ENCODE measurements around the gene MALSU1.

MALSU1 gene

GRCh38 chr7:23335136-23335535 is 36.0 kb downstream of the MALSU1 start:
- Histone ChIP-seq H3K36me3 (ENCODE audit: control insufficient read depth in 2 of 2, insufficient read depth in 2 of 2, low read length in 2 of 2) (no peaks in the 10 kb centered on the region), H3K4me3 (ENCODE audit: low read length in 2 of 2) (no peak overlapping the region), H3K9ac (ENCODE audit: low read length in 2 of 2) (no peak overlapping the region), H3K27ac (ENCODE audit: low read length) (no peak overlapping the region), H3K9me3 (ENCODE audit: control insufficient read depth in 2 of 2, low read length in 2 of 2) (no peaks in the 10 kb centered on the region), H3K27me3 (ENCODE audit: control insufficient read depth in 1 of 2, insufficient read depth in 2 of 2, low read length in 2 of 2) (no peaks in the 10 kb centered on the region), H3K4me1 (ENCODE audit: control insufficient read depth, insufficient read depth, low read length) (no peaks in the 10 kb centered on the region)

GRCh38 chr7:23335621-23336020 is 36.5 kb downstream of the MALSU1 start:
- Histone ChIP-seq H3K27ac (ENCODE audit: low read length) (no peak overlapping the region), H3K9me3 (ENCODE audit: control insufficient read depth in 2 of 2, low read length in 2 of 2) (no peaks in the 10 kb centered on the region), H3K36me3 (ENCODE audit: control insufficient read depth in 2 of 2, insufficient read depth in 2 of 2, low read length in 2 of 2) (no peaks in the 10 kb centered on the region), H3K27me3 (ENCODE audit: control insufficient read depth in 1 of 2, insufficient read depth in 2 of 2, low read length in 2 of 2) (no peaks in the 10 kb centered on the region), H3K9ac (ENCODE audit: low read length in 2 of 2) (no peak overlapping the region), H3K4me1 (ENCODE audit: control insufficient read depth, insufficient read depth, low read length) (no peaks in the 10 kb centered on the region), H3K4me3 (ENCODE audit: low read length in 2 of 2) (no peak overlapping the region)

- H3K36me3 ChIP-seq (ENCODE audit: control insufficient read depth in 2 of 2, insufficient read depth in 2 of 2, low read length in 2 of 2), result no peaks in the 10 kb centered on the region
- H3K9me3 ChIP-seq (ENCODE audit: control insufficient read depth in 2 of 2, low read length in 2 of 2), result no peaks in the 10 kb centered on the region
- no peak overlapping the region for H3K9ac ChIP-seq (ENCODE audit: low read length in 2 of 2)
- H3K27ac ChIP-seq (ENCODE audit: low read length), result no peak overlapping the region
- no peaks in the 10 kb centered on the region for H3K27me3 ChIP-seq (ENCODE audit: control insufficient read depth in 1 of 2, insufficient read depth in 2 of 2, low read length in 2 of 2)
- H3K4me3 ChIP-seq (ENCODE audit: low read length in 2 of 2), result no peak overlapping the region
- no peaks in the 10 kb centered on the region for H3K4me1 ChIP-seq (ENCODE audit: control insufficient read depth, insufficient read depth, low read length)
These were observed 36.9 kb downstream of the MALSU1 start for GRCh38 chr7:23336086-23336485.

- Histone ChIP-seq H3K9me3 (ENCODE audit: control insufficient read depth in 2 of 2, low read length in 2 of 2) (no peaks in the 10 kb centered on the region), H3K27ac (ENCODE audit: low read length) (no peak overlapping the region), H3K27me3 (ENCODE audit: control insufficient read depth in 1 of 2, insufficient read depth in 2 of 2, low read length in 2 of 2) (no peaks in the 10 kb centered on the region), H3K4me3 (ENCODE audit: low read length in 2 of 2) (no peak overlapping the region), H3K9ac (ENCODE audit: low read length in 2 of 2) (no peak overlapping the region), H3K36me3 (ENCODE audit: control insufficient read depth in 2 of 2, insufficient read depth in 2 of 2, low read length in 2 of 2) (no peaks in the 10 kb centered on the region), H3K4me1 (ENCODE audit: control insufficient read depth, insufficient read depth, low read length) (no peaks in the 10 kb centered on the region)
These were observed 37.7 kb downstream of the MALSU1 start for GRCh38 chr7:23336799-23337283.

- no peaks in the 10 kb centered on the region for H3K27me3 ChIP-seq (ENCODE audit: control insufficient read depth in 1 of 2, insufficient read depth in 2 of 2, low read length in 2 of 2)
- H3K4me3 ChIP-seq (ENCODE audit: low read length in 2 of 2), result no peak overlapping the region
- H3K27ac ChIP-seq (ENCODE audit: low read length), result no peak overlapping the region
- H3K9me3 ChIP-seq (ENCODE audit: control insufficient read depth in 2 of 2, low read length in 2 of 2), result no peaks in the 10 kb centered on the region
- no peaks in the 10 kb centered on the region for H3K4me1 ChIP-seq (ENCODE audit: control insufficient read depth, insufficient read depth, low read length)
- H3K36me3 ChIP-seq (ENCODE audit: control insufficient read depth in 2 of 2, insufficient read depth in 2 of 2, low read length in 2 of 2), result no peaks in the 10 kb centered on the region
- no peak overlapping the region for H3K9ac ChIP-seq (ENCODE audit: low read length in 2 of 2)
These were observed 38.2 kb downstream of the MALSU1 start for GRCh38 chr7:23337374-23337773.

DNA sequence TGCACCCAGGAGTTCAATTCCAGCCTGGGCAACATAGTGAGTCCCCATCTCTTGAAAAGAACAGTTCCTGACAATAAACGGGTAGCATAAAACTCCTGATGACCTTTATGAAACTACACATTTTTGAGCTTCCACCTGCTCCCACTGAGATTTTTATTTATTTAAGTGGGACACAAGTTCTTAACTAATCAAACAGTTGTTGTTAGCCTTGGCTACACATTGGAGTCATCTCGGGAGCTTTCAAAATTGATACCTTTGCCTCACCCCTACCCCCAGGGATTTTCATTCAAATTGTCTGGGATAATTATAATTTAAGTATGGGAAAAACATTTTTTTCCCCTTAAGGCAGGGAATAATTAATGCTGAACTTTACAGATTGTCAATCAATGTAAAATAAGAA is 39.3 kb downstream of the MALSU1 start:
- Histone ChIP-seq H3K27ac (ENCODE audit: low read length) (no peak overlapping the region), H3K27me3 (ENCODE audit: control insufficient read depth in 1 of 2, insufficient read depth in 2 of 2, low read length in 2 of 2) (no peaks in the 10 kb centered on the region), H3K4me1 (ENCODE audit: control insufficient read depth, insufficient read depth, low read length) (no peaks in the 10 kb centered on the region), H3K9ac (ENCODE audit: low read length in 2 of 2) (no peak overlapping the region), H3K36me3 (ENCODE audit: control insufficient read depth in 2 of 2, insufficient read depth in 2 of 2, low read length in 2 of 2) (no peaks in the 10 kb centered on the region), H3K4me3 (ENCODE audit: low read length in 2 of 2) (no peak overlapping the region), H3K9me3 (ENCODE audit: control insufficient read depth in 2 of 2, low read length in 2 of 2) (no peaks in the 10 kb centered on the region)

DNA sequence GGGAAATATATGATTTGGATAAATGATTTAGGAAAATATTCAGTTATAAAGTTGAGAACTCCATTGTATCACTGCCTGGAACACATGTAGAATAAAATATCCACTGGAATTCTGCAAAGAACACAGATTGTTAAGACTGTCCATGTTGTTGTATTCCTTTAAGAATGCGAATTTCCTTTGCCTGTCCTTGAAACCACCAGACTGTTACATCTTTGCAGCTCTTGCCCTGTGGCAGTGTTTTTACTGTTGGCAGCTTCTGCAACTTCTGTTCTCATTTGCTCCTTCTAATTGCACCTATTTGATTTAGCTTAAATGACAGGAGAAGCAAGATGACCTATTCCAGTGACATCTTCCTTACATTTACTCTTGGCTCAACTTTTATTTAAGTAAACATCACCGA is 39.7 kb downstream of the MALSU1 start:
- H3K27ac ChIP-seq (ENCODE audit: low read length), result no peak overlapping the region
- no peaks in the 10 kb centered on the region for H3K27me3 ChIP-seq (ENCODE audit: control insufficient read depth in 1 of 2, insufficient read depth in 2 of 2, low read length in 2 of 2)

DNA sequence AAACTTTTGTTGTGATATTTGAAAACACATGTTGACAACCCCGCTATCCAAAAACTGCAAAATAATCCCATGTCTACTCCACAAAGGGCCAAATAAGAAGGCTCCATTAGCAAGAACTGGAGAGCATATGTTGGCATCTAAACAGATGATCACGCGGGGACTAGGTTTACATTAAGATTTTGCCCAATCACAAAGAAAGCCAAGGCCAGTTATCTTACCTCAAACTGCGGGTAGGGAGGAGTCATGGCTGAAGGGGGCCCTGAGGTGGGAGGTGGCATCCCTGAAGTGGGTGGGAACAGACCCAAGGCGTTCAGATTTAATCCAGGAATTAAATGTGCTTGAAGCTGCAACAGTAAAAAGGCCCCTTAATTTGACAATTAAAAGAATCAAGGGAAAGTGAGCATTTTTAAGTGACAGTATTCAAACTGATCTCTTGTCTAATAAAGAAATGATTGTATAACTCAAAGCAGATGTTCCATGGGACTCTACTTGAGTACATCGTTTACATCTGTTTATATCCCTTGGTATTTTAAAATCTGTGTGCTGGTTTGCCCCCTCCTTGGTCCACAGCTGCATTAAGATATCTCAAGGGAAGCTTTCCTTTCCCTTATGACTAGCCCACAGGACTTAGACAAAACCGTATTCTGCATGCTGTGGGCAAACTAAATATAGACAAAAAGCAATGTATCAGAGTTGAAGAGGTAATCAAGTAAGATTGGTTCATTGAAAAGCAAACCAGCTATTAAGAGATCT is 42.9 kb downstream of the MALSU1 start:
- Histone ChIP-seq H3K9me3 (ENCODE audit: control insufficient read depth in 2 of 2, low read length in 2 of 2) (no peaks in the 10 kb centered on the region), H3K4me1 (ENCODE audit: control insufficient read depth, insufficient read depth, low read length) (no peaks in the 10 kb centered on the region), H3K27me3 (ENCODE audit: control insufficient read depth in 1 of 2, insufficient read depth in 2 of 2, low read length in 2 of 2) (no peaks in the 10 kb centered on the region), H3K36me3 (ENCODE audit: control insufficient read depth in 2 of 2, insufficient read depth in 2 of 2, low read length in 2 of 2) (no peaks in the 10 kb centered on the region), H3K9ac (ENCODE audit: low read length in 2 of 2) (no peak overlapping the region), H3K27ac (ENCODE audit: low read length) (no peak overlapping the region), H3K4me3 (ENCODE audit: low read length in 2 of 2) (no peak overlapping the region)

More for the DNA sequence above, 39.7 kb downstream of the MALSU1 start:
- H3K9me3 ChIP-seq (ENCODE audit: control insufficient read depth in 2 of 2, low read length in 2 of 2), result no peaks in the 10 kb centered on the region
- H3K9ac ChIP-seq (ENCODE audit: low read length in 2 of 2), result no peak overlapping the region
- no peaks in the 10 kb centered on the region for H3K36me3 ChIP-seq (ENCODE audit: control insufficient read depth in 2 of 2, insufficient read depth in 2 of 2, low read length in 2 of 2)
- no peak overlapping the region for H3K4me3 ChIP-seq (ENCODE audit: low read length in 2 of 2)
- H3K4me1 ChIP-seq (ENCODE audit: control insufficient read depth, insufficient read depth, low read length), result no peaks in the 10 kb centered on the region

DNA sequence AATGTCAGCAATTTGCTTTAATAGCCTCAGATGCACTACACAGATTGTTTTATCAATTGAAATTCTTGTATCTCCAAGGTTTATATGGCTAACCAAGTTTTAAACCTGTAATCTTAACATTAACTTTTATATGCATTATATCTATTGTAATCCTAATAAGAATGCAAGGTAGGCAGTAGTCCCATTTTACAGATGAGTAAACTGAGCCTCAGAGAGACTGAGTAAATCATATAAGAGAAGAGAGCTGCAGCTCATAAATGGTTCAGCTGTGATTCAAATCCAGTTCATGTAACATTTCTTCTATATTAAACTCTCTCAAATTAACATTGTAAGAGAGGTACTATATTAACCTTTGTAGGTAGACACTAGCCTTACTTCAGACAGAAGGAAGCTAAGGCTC is 44.0 kb downstream of the MALSU1 start:
- Histone ChIP-seq H3K9me3 (ENCODE audit: control insufficient read depth in 2 of 2, low read length in 2 of 2) (no peaks in the 10 kb centered on the region), H3K4me3 (ENCODE audit: low read length in 2 of 2) (no peak overlapping the region), H3K9ac (ENCODE audit: low read length in 2 of 2) (no peak overlapping the region), H3K27ac (ENCODE audit: low read length) (no peak overlapping the region), H3K27me3 (ENCODE audit: control insufficient read depth in 1 of 2, insufficient read depth in 2 of 2, low read length in 2 of 2) (no peaks in the 10 kb centered on the region), H3K36me3 (ENCODE audit: control insufficient read depth in 2 of 2, insufficient read depth in 2 of 2, low read length in 2 of 2) (no peaks in the 10 kb centered on the region), H3K4me1 (ENCODE audit: control insufficient read depth, insufficient read depth, low read length) (no peaks in the 10 kb centered on the region)

DNA sequence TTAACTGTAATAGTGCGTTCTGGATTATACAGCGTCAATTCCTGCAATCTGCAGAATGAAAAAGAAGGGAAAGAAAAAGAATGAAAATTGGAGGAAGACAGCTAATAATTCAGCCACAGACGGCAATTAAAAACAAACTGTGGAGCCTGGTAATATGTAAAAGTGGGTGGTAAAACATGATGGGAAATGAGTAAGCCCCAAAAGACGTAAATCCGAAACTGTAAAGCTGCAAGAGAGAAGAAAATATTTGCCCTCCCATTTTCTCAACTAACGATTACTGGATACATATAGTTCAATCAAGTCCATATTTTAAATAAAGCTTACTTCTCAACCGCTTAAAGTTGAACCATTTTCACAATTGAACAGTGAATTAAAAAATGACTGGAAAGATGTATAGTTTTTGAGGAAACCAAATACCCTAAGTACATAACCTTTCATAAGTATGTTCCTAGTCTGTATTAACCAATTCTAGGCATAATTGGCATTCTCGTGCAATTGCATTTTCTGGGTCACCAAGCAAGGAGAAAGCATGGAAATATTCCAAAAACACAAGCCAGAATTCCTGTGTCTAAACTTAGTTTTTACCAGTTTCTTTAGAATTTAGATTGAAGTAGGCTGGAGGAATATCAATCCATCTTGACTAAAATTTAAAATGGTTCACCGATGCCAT is 44.8 kb downstream of the MALSU1 start:
- Histone ChIP-seq H3K9ac (ENCODE audit: low read length in 2 of 2) (no peak overlapping the region), H3K4me1 (ENCODE audit: control insufficient read depth, insufficient read depth, low read length) (no peaks in the 10 kb centered on the region), H3K27me3 (ENCODE audit: control insufficient read depth in 1 of 2, insufficient read depth in 2 of 2, low read length in 2 of 2) (no peaks in the 10 kb centered on the region), H3K9me3 (ENCODE audit: control insufficient read depth in 2 of 2, low read length in 2 of 2) (no peaks in the 10 kb centered on the region), H3K27ac (ENCODE audit: low read length) (no peak overlapping the region), H3K36me3 (ENCODE audit: control insufficient read depth in 2 of 2, insufficient read depth in 2 of 2, low read length in 2 of 2) (no peaks in the 10 kb centered on the region), H3K4me3 (ENCODE audit: low read length in 2 of 2) (no peak overlapping the region)

GRCh38 chr7:23345601-23346000 is 46.5 kb downstream of the MALSU1 start:
- Histone ChIP-seq H3K27ac (ENCODE audit: low read length) (no peak overlapping the region), H3K4me3 (ENCODE audit: low read length in 2 of 2) (no peak overlapping the region), H3K27me3 (ENCODE audit: control insufficient read depth in 1 of 2, insufficient read depth in 2 of 2, low read length in 2 of 2) (no peaks in the 10 kb centered on the region), H3K9me3 (ENCODE audit: control insufficient read depth in 2 of 2, low read length in 2 of 2) (no peaks in the 10 kb centered on the region), H3K9ac (ENCODE audit: low read length in 2 of 2) (no peak overlapping the region), H3K4me1 (ENCODE audit: control insufficient read depth, insufficient read depth, low read length) (no peaks in the 10 kb centered on the region), H3K36me3 (ENCODE audit: control insufficient read depth in 2 of 2, insufficient read depth in 2 of 2, low read length in 2 of 2) (no peaks in the 10 kb centered on the region)

Measured in stomach smooth muscle (tissue), 2 donors.